Endothelial cell of umbilical vein (primary cell): ENCODE results near the gene TBC1D13.

Source experiments
- CTCF ChIP-seq, 2 donors: IDR thresholded peaks; 1 replicate in 1 of 2; 2 replicates in 1 of 2; pipeline ENCODE4 v1.5.1; 2011; ENCODE audit warnings: low read length in 2 of 2, mild to moderate bottlenecking in 2 of 2, moderate library complexity in 2 of 2, control low read depth in 1 of 2, inconsistent platforms in 1 of 2, low read depth in 1 of 2; ENCODE audit not compliant: insufficient read depth in 1 of 2; ENCODE audit errors: extremely low read depth in 1 of 2
- EZH2 ChIP-seq: IDR thresholded peaks from 2 replicates; pipeline ENCODE4 v1.6.1; 2012; ENCODE audit warnings: borderline replicate concordance, low read depth, mild to moderate bottlenecking, moderate library complexity, low read length, inconsistent platforms; ENCODE audit not compliant: severe bottlenecking
- JUN ChIP-seq: IDR thresholded peaks from 2 replicates; pipeline ENCODE4 v1.6.1; 2011; ENCODE audit warnings: borderline replicate concordance, low read depth; ENCODE audit not compliant: insufficient read length, insufficient read depth
- MAX ChIP-seq: IDR thresholded peaks from 2 replicates; pipeline ENCODE4 v1.6.1; 2011; ENCODE audit not compliant: insufficient read depth, insufficient read length
- POLR2A ChIP-seq: IDR thresholded peaks from 2 replicates; pipeline ENCODE4 v1.6.1; 2012; ENCODE audit warnings: low read depth, mild to moderate bottlenecking, control low read depth, low read length
- POLR2AphosphoS5 ChIP-seq: IDR thresholded peaks from 2 replicates; pipeline ENCODE4 v1.6.1; 2012; ENCODE audit warnings: low read depth, mild to moderate bottlenecking, control low read depth, low read length, moderate library complexity; ENCODE audit not compliant: insufficient read depth

- TF ChIP-seq CTCF (IDR thresholded peaks at IDR 0.05; ENCODE audit: extremely low read depth in 1 of 2, insufficient read depth in 1 of 2, low read depth in 1 of 2, low read length in 2 of 2) (peak in 1 of 2 donors; percentile 10), POLR2A (no peak), MAX (no peak), POLR2AphosphoS5 (no peak), JUN (no peak), EZH2 (no peak)
These were observed 32.0 kb downstream of the TBC1D13 start for GRCh38 chr9:128818839-128819715.
